Measurements from ENCODE around the gene PGAM5.
"Not testable (repeated sequence)": the region's sequence is repeated elsewhere in the genome, so short reads cannot be mapped to it uniquely, and the experiment has no call there.

PGAM5 gene

GRCh38 chr12:132689227-132689626, 21.4 kb upstream of the PGAM5 start:
- DNase-seq (ENCODE audit: low spot score): no peak

DNA sequence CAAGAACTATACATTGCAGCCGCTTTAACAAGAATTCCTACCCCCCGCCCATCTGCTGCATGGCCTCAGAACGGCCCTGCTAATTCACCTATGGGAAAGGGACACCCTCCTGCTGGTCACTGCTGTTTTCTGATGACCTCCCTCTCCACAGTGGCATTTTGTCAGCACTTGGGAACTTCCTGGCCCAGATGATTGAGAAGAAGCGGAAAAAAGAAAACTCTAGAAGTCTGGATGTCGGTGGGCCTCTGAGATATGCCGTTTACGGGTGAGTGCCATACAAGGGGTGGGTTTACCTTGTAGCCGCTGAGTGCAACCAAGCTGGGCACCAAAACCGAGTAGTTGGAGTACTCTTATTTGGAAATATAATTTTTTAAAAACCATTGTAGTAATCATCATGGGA, 20.5 kb upstream of the PGAM5 start:
- no peak for DNase-seq (ENCODE audit: low spot score)

DNA sequence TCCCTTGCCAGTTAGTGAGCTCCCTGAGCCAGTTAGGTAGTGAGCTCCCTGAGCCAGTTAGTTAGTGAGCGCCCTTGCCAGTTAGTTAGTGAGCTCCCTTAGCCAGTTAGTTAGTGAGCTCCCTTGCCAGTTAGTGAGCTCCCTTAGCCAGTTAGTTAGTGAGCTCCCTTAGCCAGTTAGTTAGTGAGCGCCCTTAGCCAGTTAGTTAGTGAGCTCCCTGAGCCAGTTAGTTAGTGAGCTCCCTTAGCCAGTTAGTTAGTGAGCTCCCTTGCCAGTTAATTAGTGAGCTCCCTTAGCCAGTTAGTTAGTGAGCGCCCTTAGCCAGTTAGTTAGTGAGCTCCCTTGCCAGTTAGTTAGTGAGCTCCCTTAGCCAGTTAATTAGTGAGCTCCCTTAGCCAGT, 18.6 kb upstream of the PGAM5 start:
- not testable (repeated sequence) for DNase-seq (ENCODE audit: low spot score)

GRCh38 chr12:132694888-132695287, 15.8 kb upstream of the PGAM5 start:
- DNase-seq (ENCODE audit: low spot score): not testable (repeated sequence)

- no peak for DNase-seq (ENCODE audit: low spot score)
Measured at GRCh38 chr12:132695431-132695830, 15.2 kb upstream of the PGAM5 start.

DNA sequence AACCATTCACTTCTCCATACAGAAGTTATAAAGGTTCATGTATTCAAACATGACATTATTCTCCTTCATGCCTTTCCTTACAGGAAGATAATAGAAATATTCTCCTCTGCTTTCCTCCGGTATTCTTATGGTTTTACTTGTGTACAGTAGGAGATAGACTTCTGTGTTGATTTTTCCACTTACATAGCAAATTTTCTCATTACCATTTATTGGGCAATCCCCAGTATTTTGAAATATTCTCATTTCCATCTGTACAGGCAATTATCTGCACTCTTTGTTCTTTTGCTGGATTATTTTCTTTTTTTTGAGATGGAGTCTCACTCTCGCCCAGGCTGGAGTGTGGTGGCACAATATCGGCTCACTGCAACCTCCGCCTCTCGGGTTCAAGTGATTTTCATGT, 12.3 kb upstream of the PGAM5 start:
- DNase-seq (ENCODE audit: low spot score): no peak

DNA sequence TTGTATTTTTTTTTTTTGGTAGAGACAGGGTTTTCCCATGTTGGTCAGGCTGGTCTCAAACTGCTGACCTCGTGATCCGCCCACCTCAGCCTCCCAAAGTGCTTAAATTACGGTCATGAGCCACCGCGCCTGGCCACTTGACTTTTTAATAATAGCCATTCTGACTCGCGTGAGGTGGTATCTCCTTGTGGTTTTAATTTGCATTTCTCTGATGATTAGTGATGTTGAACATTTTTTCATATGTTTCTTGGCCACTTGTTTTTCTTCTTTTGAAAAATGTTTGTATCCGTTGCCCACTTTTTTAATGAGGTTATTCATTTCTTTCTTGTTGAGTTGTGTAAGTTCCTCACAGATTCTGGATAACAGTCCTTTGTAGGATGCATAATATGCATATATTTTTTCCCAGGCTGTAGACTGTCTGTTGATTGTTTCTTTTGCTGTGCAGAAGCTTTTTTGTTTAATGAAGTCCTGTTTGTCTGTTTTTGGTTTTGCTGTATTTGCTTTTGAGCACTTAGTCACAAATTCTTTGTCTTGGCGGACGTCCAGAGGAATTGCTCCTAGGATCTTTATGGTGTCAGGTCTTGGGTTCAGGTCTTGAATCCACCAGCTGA, 10.3 kb upstream of the PGAM5 start:
- DNase-seq (ENCODE audit: low spot score): no peak

DNA sequence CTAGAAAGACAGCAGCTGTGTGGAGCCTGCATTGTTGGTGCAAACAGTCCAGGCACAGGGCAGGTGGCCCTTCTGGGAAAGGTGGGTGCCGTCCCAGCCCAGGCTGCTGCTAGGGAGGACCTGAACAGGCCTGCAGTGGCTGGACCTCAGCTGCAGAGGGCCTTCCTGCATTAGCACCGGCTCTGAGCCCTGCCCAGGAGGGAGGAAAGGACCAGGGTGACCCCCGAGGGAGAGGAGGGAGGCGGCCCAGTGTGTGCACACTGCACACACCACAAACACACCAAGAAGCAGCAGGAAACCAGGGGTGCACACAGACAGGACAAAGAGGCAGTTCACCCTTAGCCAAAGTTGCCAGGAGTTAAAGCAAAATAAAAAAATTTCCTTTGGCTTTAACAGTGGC, 8.0 kb upstream of the PGAM5 start:
- DNase-seq (ENCODE audit: low spot score): no peak

GRCh38 chr12:132703641-132704040, 7.0 kb upstream of the PGAM5 start:
- DNase-seq (ENCODE audit: low spot score): no peak

DNA sequence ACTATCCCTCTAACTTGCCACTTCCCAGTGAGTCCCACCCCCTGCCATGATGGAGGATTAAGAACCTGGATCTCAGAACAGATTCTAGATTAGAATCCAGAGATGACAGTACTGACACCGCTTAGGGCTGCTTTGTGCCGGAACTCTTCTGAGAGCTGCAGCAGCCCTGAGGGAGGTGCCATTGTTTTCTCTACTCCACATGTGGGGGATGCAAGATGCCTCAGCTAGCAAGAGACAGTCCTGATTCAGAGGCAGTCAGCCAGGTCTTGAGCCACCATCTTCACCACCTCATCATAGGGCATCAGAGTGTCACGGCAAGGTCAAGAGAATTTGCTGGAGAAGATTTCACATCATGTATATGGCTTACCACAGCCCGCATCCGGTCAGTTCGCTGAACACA, 3.4 kb upstream of the PGAM5 start:
- DNase-seq (ENCODE audit: low spot score): no peak

- DNase-seq (ENCODE audit: low spot score): no peak
Measured at GRCh38 chr12:132708150-132708549, 2.5 kb upstream of the PGAM5 start.

GRCh38 chr12:132710043-132710404, 618 bp upstream of the PGAM5 start:
- no peak for DNase-seq (ENCODE audit: low spot score)

DNA sequence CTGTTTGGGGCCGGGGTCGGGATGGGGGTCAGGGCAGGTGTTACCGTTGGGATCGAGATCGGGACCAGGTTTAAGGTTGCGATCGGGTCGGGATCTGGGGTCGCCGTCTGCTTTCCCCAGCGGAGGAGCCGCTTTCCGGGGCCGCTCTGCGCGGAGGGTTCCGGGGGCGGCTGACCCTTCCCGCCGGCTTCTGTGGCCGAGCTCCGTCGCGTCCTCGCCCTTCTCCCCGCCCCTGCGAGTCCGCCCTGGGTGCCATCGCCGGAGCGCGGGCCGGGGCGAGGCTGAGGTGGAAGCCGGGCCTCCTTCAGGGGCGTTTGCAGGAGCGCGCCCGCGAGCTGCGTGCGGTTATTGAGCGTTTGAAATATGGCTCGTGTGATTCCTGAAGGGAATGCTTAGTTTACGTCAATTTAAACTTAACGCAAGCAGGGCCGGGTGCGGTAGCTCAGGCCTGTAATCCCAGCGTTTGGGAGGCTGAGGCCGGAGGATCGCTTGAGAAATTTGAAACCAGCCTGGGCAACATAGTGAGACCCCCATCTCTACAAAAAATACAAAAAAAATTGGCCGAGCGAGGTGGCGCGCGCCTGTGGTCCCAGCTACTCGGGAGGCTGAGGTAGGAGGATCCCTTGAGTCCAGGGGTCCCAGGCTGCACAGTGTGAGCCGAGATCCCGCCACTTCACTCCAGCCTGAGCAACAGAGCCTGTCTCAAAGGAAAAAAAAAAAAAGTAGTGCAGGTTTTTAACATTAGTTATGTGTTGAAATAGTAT, 620 bp downstream of the PGAM5 start:
- DNase-seq (ENCODE audit: low spot score): no peak

GRCh38 chr12:132713123-132713522, 2.5 kb downstream of the PGAM5 start:
- DNase-seq (ENCODE audit: low spot score): no peak

- no peak for DNase-seq (ENCODE audit: low spot score)
Measured at GRCh38 chr12:132715874-132716273, 5.2 kb downstream of the PGAM5 start.

DNA sequence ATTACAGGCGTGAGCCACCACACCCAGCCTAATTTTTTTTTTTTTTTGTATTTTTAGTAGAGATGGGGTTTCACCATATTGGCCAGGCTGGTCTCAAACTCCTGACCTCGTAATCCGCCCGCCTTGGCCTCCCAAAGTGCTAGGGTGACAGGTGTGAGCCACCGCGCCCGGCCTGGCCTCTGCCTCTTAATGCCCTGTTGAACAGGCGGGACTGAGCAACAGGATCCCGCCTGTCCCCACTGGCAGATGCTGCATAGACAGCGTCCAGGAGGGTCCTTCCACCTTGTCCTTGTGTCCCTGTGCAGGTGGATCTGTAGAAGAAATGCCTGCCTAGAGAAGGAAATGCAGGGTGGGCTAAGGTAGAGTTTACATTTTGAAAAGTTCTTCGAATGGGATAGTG, 5.7 kb downstream of the PGAM5 start:
- DNase-seq (ENCODE audit: low spot score): no peak

GRCh38 chr12:132717011-132717410, 6.4 kb downstream of the PGAM5 start:
- DNase-seq (ENCODE audit: low spot score): no peak

- no peak for DNase-seq (ENCODE audit: low spot score)
Measured at GRCh38 chr12:132717531-132718387, 7.1 kb downstream of the PGAM5 start.

DNA sequence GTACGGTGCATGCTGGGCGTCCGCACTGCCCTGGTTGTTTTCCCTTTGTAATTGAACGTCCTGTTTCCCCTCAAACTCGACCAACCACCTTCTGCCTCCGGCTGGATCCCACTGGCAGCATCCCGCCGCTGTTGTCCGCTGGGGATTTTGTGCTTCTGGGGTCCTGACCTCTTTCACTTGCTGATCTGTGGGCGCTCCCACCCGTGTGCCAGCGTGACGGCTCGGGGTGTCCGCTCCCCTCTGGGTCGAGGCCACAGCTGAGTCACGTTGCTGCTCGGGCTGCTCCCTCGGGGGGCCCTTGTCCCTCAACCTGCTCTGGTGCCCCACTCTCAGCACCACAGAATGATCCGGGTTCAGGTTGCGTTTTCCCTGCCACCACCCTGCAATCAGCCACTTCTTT, 8.0 kb downstream of the PGAM5 start:
- DNase-seq (ENCODE audit: low spot score): no peak

DNA sequence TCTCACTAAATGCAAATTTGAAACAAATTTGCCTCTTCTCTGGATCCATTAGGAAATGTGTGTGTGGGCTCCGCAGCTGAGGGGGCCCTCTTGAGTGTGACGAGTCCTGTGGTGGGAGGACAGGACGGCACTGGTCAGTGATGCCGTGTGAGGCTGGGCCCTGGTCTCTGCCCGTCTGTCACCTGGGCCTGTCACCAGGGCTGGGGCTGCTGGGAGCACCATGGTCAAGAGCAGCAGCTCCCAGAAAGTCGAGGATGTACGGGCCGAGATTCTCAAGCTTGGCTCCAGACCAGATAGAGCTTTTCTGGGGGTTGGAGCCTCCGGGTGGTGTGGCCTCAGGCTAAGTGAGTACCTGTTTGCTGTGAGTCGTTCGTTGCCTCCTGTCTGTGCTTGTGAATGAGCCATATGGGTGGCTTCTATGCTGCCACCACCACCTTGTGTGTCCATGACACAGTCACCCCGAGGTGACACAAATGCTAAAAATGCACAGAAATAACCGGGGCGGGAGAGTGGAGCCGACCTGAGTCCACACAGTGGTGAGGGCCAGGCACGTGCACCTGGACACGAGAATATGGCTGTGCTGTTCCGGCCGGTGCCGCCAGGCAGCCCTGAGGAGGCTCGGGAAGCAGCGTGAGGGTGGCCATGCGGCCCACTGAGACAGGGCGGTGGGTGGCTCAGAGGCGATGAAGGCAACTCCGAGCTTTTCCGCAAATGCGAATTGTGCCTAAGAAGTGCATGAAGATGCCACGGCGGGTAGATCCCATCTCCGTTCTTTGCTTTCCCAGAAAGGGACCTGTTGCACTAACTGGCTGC, 8.7 kb downstream of the PGAM5 start:
- no peak for DNase-seq (ENCODE audit: low spot score)

GRCh38 chr12:132719954-132720324, 9.3 kb downstream of the PGAM5 start:
- no peak for DNase-seq (ENCODE audit: low spot score)

DNA sequence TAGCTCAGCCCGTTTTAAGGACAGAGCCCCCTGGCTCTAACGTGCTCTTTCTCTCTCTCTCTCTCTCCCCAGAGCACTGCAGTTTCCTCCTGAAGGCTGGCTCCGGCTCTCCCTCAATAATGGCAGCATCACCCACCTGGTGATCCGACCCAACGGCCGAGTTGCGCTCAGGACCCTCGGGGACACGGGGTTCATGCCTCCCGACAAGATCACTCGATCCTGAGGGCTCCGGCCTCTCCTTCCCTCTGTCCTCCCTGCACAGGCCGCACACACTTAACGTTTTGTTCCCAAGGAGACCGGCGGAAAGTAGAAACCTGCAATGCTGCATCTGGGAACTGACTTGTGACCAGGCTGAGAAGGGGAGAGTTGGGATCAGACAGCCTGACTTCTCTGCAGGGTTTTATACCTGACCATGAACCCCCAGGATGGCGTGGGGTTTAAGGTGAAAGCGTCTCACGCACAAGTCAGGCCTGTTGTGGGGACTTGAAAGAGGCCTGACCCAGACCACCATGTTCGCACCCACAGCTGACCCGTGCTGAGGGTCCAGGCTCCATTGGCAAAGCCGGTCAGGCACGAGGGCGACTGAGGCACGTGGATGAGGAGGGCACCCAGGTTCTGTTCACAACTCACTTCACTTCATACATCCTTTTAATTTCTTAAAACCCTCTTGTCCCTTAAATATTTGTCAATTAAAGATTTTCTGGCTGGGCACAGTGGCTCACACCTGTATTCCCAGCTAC, 10.1 kb downstream of the PGAM5 start:
- DNase-seq (ENCODE audit: low spot score): no peak

Measured in CD4-positive, alpha-beta T cell treated with Interleukin-6 at 100 ng/mL for 8 hours (primary cell).